Uterus (tissue), 4 donors: ENCODE data around the gene GABPB1. TPM values are rescaled to one million over a fixed set of nuclear protein-coding genes. Genes with fewer than 3 reads are reported as not detected.

Experiments used
- DNase-seq, 2 donors: peaks; one replicate each; pipeline ENCODE4 v3.0.0-alpha.2; 2019 to 2020
- H3K27ac ChIP-seq, 2 donors: fragments of 200-600 bp; sonication (generic); 1 replicate in 1 of 2; 2 replicates in 1 of 2; pipeline ENCODE4 v1.5.1; 2016 to 2018
- H3K27me3 ChIP-seq, 2 donors: fragments of 200-600 bp; sonication (generic); one replicate each; pipeline ENCODE4 v1.5.1; 2018 to 2019; ENCODE audit warnings: control low read depth in 1 of 2
- H3K36me3 ChIP-seq, 2 donors: fragments of 200-600 bp; sonication (generic); one replicate each; pipeline ENCODE4 v1.5.1; 2019; ENCODE audit warnings: control low read depth in 1 of 2
- H3K4me1 ChIP-seq, 2 donors: fragments of 200-600 bp; sonication (generic); one replicate each; pipeline ENCODE4 v1.5.1; 2018 to 2019; ENCODE audit warnings: control low read depth in 1 of 2
- H3K4me3 ChIP-seq, 2 donors: fragments of 200-600 bp; sonication (generic); 1 replicate in 1 of 2; 2 replicates in 1 of 2; pipeline ENCODE4 v1.5.1; 2018 to 2019; ENCODE audit warnings: mild to moderate bottlenecking in 1 of 2
- H3K9me3 ChIP-seq, 2 donors: fragments of 200-600 bp; sonication (generic); one replicate each; pipeline ENCODE4 v1.5.1; 2019; ENCODE audit warnings: control low read depth in 1 of 2
- CTCF ChIP-seq, 4 experiments: fragments of 200-600 bp in 2 of 4; fragments of 450-650 bp in 2 of 4; sonication (generic) in 2 of 4; IDR thresholded peaks; one replicate each; pipeline ENCODE4 v1.5.1; 2016 to 2019; ENCODE audit warnings: antibody characterized with exemption in 4 of 4, mild to moderate bottlenecking in 2 of 4, moderate library complexity in 1 of 4
- POLR2A ChIP-seq, 2 donors: fragments of 450-650 bp; IDR thresholded peaks; one replicate each; pipeline ENCODE4 v1.6.1; 2016; ENCODE audit warnings: antibody characterized with exemption in 2 of 2, mild to moderate bottlenecking in 1 of 2, moderate library complexity in 1 of 2
- intact Hi-C: fragments of 100-400 bp; cut with DNase I; formaldehyde crosslinking; loops from one replicate; pipeline ENCODE4 v1.15.1; 2023; ENCODE audit warnings: low total_unique reads
- total RNA-seq, 4 donors: library from RNA; depleted of rRNA in 3 of 4; stranded (reverse); fragments of >200 nt in 3 of 4; gene quantifications; one replicate each; pipeline versions ENCODE4 v1.1.0 to v1.2.4, GENCODE V29; 2014 to 2023
- donor health status: DM: yes; HTN: yes; CAD: no.

The GABPB1 gene
- total RNA-seq, 4 donors from 2014 or later, result 21.2 to 58.1 (median 34.0) TPM

- peak; percentile 45 to 66 (median 50) for TF ChIP-seq CTCF (IDR thresholded peaks at IDR 0.05)
- TF ChIP-seq POLR2A (IDR thresholded peaks at IDR 0.05), result no peak
- intact Hi-C loops, result no loop called here
- Histone ChIP-seq H3K4me3 (no peak overlapping the region), H3K9me3 (no peaks in the 10 kb centered on the region), H3K36me3 (no peaks in the 10 kb centered on the region), H3K27ac (no peak overlapping the region), H3K27me3 (no peaks in the 10 kb centered on the region), H3K4me1 (no peaks in the 10 kb centered on the region)
- DNase-seq, result no peak
Observed at GRCh38 chr15:50315814-50316630, 39.0 kb downstream of the GABPB1 start.

DNA sequence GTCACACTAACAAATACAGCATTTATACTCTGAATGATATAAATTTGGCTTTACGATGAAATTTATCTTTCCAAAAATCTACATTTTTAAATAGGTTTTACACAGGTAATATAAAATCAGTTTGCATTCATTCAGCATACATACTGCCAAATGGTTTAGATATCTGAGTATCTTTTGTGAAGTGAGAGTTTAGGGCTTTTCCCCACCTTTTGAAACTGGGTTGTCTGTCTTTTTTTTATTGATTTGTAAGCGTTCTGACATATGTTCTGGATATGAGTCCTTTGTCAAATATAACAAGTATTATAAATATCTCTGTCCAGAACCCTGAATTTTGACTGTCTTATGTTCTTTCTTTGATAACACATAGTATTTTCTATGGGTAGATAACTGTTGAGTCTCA lies 42.4 kb downstream of the GABPB1 start:
- Histone ChIP-seq H3K27ac (no peak overlapping the region), H3K9me3 (no peaks in the 10 kb centered on the region), H3K27me3 (no peaks in the 10 kb centered on the region), H3K36me3 (no peaks in the 10 kb centered on the region), H3K4me1 (no peaks in the 10 kb centered on the region), H3K4me3 (no peak overlapping the region)
- intact Hi-C loops, result no loop called here
- TF ChIP-seq POLR2A (IDR thresholded peaks at IDR 0.05) (no peak), CTCF (IDR thresholded peaks at IDR 0.05) (no peak)
- no peak for DNase-seq

GRCh38 chr15:50307799-50308198 lies 47.2 kb downstream of the GABPB1 start:
- Histone ChIP-seq H3K27me3 (no peaks in the 10 kb centered on the region), H3K9me3 (no peaks in the 10 kb centered on the region), H3K27ac (no peak overlapping the region), H3K36me3 (no peaks in the 10 kb centered on the region), H3K4me3 (no peak overlapping the region), H3K4me1 (no peaks in the 10 kb centered on the region)
- intact Hi-C loops, result no loop called here
- no peak for DNase-seq
- no peak for TF ChIP-seq CTCF (IDR thresholded peaks at IDR 0.05)
- TF ChIP-seq POLR2A (IDR thresholded peaks at IDR 0.05), result no peak

GRCh38 chr15:50304836-50305235 lies 50.2 kb downstream of the GABPB1 start:
- intact Hi-C loops, result no loop called here
- no peak overlapping the region for H3K27ac ChIP-seq
- TF ChIP-seq CTCF (IDR thresholded peaks at IDR 0.05) (no peak), POLR2A (IDR thresholded peaks at IDR 0.05) (no peak)
- H3K4me3 ChIP-seq, result no peak overlapping the region
- H3K9me3 ChIP-seq, result no peaks in the 10 kb centered on the region
- H3K27me3 ChIP-seq, result no peaks in the 10 kb centered on the region
- no peaks in the 10 kb centered on the region for H3K36me3 ChIP-seq
- no peaks in the 10 kb centered on the region for H3K4me1 ChIP-seq
- DNase-seq, result no peak

GRCh38 chr15:50302581-50302980 lies 52.4 kb downstream of the GABPB1 start:
- no peak for TF ChIP-seq POLR2A (IDR thresholded peaks at IDR 0.05)
- no peak for TF ChIP-seq CTCF (IDR thresholded peaks at IDR 0.05)
- Histone ChIP-seq H3K4me1 (no peaks in the 10 kb centered on the region), H3K27me3 (no peaks in the 10 kb centered on the region), H3K9me3 (no peaks in the 10 kb centered on the region), H3K27ac (no peak overlapping the region), H3K4me3 (no peak overlapping the region), H3K36me3 (no peaks in the 10 kb centered on the region)
- intact Hi-C loops, result no loop called here
- no peak for DNase-seq
